GM18499 (cell line): ENCODE data around the gene PPIL3.

Experiments
- ATAC-seq: cut with Tn5 transposase; IDR thresholded peaks from one replicate; pipeline ENCODE4 v1.9.1; 2021; ENCODE audit warnings: moderate number of reproducible peaks; ENCODE audit not compliant: insufficient read depth, unreplicated experiment

PPIL3 gene

DNA sequence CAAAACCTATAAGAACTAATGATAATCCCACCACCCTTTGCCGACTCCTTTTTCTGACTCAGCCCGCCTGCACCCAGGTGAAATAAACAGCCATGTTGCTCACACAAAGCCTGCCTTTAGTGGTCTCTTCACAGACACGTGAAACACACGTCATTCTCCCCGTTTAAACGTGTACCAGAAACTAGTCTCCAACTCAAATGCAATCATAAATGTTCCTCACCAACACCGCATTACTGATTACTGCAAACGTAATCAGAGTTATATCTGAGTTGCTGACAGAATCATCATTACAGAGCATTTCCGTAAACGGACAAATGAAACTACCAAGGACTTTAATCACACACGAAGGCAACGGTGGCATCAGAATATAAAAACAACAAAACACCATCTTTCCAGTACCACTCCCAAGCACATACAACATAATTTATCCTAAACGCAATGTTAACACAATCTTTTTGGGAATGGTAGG is 26.3 kb downstream of the PPIL3 start:
- no peak for ATAC-seq

DNA sequence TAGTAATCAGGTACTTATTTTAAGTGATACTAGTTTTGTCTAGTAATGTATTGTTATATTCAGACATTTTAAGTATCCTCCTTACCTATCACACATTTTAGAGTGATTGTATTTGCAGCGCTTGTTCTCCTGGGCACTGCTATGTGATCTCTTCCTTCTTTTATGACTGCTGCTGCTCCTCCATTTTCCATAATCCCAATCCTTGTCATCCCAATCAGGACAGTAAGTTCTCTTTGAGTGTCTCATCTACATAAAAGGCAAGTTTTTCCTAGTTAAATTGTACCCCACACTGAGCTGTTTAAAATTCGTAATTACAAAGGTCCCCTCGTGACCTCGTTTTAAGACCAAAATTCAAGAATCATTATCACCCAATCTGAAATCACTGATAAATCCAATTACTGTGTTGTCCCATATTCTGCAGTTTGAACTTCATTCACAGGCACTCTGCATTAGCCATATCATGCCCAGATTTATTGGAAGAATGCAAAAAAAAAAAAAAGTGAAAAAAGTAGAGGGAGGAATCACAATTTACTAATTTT is 27.2 kb downstream of the PPIL3 start:
- no peak for ATAC-seq

GRCh38 chr2:200860092-200860795 is 28.6 kb downstream of the PPIL3 start:
- no peak for ATAC-seq

DNA sequence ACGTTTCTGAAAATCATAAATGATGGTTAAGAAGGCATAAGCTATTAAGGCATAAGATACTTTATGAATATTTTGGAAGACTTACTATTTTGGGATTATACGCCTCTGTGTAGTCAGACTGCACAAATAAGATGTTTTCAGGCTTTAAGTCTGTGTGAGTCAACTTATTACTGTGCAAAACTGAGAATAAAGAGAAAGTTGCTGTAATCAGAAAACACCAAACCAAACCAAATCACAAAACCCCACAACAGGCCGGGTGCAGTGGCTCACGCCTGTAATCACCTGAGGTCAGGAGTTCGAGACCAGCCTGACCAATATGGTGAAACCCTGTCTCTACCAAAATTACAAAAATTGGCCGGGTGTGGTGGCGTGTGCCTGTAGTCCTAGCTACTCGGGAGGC is 32.1 kb downstream of the PPIL3 start:
- ATAC-seq = no peak

DNA sequence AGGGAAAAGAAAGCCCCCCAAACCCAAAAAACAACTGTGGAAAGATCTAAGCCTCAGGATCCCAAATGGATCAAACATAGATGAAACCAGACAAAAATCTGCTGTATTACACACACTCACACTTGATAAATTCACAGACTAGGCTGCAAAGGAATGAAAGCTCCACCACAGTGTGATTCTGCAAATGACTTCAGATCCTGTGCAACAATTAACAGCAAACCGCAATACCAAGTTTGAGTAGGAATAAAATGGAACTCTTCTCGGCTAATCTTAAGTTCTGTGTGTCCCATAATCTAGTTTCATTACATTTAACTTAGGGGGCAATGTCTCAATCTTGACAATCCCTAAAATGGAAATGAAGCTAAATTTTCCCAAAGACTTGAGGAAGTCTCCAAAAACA is 36.3 kb downstream of the PPIL3 start:
- no peak for ATAC-seq

GRCh38 chr2:200851398-200852248 is 37.3 kb downstream of the PPIL3 start:
- no peak for ATAC-seq

- no peak for ATAC-seq
Measured at GRCh38 chr2:200850512-200851256, 38.2 kb downstream of the PPIL3 start.

GRCh38 chr2:200847939-200848338 is 40.9 kb downstream of the PPIL3 start:
- no peak for ATAC-seq

GRCh38 chr2:200847269-200847668 is 41.6 kb downstream of the PPIL3 start:
- no peak for ATAC-seq

- no peak for ATAC-seq
Measured at GRCh38 chr2:200845669-200846325, 43.1 kb downstream of the PPIL3 start.

GRCh38 chr2:200845194-200845593 is 43.7 kb downstream of the PPIL3 start:
- ATAC-seq = no peak

GRCh38 chr2:200843993-200844948 is 44.6 kb downstream of the PPIL3 start:
- ATAC-seq = no peak

GRCh38 chr2:200839513-200839912 is 49.4 kb downstream of the PPIL3 start:
- no peak for ATAC-seq

DNA sequence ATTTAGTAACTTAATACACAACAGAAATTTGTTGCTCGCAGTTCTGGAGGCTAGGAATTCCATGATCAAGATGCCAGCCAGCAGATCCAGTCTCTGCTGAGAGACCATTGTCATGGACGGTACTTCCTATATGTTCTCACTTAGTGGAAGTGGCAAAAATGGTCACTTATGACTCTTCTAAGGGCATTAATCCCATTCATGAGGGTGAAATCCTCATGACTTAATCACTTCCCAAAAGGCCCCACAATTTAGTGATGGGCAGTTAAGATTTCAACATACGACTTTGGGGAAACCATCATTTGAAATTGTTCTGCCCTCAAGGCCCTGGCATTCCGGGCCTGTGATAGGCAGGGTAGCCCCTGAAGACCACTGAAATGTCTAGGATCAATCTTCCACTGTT is 54.2 kb downstream of the PPIL3 start:
- ATAC-seq = no peak

DNA sequence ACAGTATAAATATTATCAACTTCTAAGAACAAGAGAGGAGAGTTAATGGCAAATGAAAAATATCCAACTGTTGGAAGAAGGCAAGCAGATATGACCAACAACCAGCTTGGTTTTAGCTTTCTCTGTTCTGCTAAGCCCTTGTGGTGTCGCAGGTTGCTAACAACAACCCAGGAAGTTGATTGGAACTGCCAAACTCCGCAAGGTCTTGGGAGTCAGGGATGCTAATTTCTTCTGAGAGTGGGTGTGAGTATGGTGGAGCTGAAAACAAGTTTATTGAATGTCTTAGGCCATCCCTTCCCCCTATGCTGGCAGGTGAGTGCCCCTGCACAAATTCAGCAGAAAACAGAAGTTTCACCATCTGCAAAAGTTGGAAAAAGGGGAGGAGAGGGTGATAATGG is 59.6 kb downstream of the PPIL3 start:
- no peak for ATAC-seq

GRCh38 chr2:200828572-200829257 is 60.2 kb downstream of the PPIL3 start:
- ATAC-seq = no peak

- ATAC-seq = no peak
Measured at GRCh38 chr2:200828104-200828503, 60.8 kb downstream of the PPIL3 start.

- ATAC-seq = no peak
Measured at GRCh38 chr2:200821686-200822245, 67.1 kb downstream of the PPIL3 start.
